Measurements from ENCODE around the gene BTBD9.

BTBD9 gene

GRCh38 chr6:38185244-38185643 lies 454.5 kb downstream of the BTBD9 start:
- DNase-seq (ENCODE audit: extremely low read depth in 1 of 2, low read depth in 1 of 2) = no peak

DNA sequence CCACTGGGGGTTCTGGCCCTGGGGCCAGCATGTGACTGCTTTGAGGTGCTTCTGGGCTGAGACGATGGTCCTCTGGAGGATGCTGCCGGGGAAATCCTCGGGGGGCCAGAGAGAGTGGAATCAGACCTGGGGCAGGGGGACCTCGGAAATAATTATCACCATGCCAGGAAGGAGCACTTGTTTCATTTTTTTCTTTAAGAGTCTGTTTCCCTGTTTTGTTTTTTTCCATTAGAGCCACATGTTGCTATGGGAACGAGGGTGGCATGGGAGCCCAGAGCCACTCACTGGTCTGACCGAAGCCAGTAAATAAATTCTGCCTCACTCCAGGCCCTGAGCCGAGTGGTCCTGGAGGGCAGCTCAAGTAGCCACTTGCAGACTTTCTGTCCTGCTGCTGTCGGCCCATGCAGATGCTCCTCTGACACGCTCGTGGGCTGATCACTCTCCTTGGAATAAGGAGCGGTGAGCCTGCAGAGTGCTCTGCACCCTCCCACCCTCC lies 455.1 kb downstream of the BTBD9 start:
- DNase-seq (ENCODE audit: extremely low read depth in 1 of 2, low read depth in 1 of 2) = no peak

DNA sequence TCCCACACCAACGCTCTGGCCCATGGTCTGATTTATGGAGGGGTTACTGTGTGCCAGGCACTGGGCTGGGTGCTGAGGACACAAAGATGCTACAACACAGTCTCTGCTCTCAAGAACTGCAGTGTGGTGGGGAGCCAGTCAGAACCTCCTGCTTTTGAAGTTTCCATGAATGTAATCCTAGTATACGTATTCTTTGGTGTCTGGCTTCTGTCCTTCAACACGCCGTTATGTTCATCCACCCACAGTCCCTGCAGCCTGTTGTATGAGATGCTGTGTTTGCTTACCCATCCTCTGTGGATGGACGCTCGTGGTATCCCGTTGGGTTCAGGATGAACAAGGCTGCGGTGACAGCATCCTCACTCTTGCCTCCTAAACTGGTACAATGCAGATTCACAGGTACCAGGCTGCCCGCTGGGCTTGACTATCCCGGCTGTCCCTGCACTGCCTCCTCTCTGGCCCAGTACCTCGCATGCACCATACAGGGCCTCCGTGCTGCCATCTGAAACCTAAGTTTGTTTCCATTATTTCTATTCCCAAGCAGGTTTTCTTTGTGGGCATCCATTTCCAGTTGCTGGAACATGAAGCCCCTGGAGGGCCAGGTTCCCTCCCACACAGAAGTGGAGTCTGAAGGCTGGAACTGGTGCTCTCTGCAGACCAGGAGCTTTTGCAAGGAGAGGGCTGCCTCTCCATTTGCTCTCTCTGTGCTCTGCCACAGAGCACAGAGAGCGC lies 455.7 kb downstream of the BTBD9 start:
- DNase-seq (ENCODE audit: extremely low read depth in 1 of 2, low read depth in 1 of 2) = no peak

- DNase-seq (ENCODE audit: extremely low read depth in 1 of 2, low read depth in 1 of 2) = no peak
Observed at GRCh38 chr6:38182426-38182825, 457.3 kb downstream of the BTBD9 start.

DNA sequence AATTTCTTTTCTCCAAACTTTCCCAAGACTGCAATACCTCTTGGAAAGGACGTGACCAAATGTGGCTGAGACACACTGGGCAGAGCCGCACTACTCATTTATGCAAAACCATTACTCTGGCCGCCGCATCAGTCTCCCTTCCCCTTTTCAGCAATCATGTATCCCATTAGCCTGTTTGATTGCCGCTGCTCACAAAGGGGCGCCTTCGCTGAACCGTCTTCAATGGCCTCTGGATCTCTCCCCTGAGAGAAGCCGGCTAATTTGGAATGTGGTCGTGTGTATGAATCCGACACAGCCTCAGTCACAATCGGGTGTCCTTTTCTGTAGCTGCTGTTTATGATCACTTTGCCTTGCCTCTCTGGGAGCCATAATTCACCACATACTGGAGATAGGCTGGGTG lies 459.1 kb downstream of the BTBD9 start:
- no peak for DNase-seq (ENCODE audit: extremely low read depth in 1 of 2, low read depth in 1 of 2)

DNA sequence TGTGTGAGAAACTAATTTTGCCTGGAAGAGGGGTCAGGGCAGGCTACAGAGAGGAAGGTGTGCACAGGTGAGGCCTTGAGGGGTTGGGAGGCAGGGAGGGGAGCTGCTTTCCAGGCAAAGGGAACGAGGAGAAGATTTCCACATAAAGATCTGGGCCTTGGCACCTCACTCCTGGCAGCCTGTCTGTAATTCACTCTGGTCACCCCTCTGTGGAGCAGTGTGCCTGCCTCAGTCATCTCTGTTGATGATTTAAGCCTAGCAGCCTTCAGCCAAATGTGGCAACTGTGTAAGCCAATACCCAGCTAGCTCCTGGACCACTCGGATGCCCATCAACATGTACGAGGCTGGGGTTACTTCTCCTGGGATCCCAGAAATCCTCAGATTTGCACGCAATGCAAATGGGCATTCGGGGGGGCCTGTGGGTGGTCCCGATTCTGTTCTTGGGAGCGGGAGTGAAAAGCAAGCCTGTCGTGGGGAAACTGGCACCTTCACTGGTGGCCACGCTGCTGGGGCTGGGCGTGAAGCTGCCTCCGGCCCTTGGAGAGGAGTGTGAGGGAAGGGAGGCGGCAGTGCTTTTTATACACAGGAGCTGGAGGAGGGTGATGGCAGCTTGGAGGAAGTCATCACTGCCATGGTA lies 459.8 kb downstream of the BTBD9 start:
- no peak for DNase-seq (ENCODE audit: extremely low read depth in 1 of 2, low read depth in 1 of 2)

DNA sequence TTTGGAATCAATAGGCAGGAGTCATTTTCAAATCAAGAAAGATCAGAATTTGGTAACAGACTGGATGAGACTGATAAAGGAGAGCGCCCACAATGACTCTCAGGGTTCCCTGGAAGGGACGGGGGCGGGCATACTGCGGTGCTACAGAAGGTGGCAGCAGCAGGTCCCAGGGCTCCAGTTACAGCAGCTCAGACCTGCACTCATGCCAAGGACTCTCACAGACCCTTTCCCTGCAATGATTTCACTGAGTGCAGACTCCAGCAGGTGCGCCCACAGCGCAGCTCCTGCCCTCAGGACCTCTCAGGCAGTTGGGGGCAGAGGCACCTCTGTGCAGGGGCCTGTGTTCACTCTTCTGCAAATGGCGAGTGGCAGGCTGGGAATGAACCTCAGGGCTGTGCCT lies 460.4 kb downstream of the BTBD9 start:
- no peak for DNase-seq (ENCODE audit: extremely low read depth in 1 of 2, low read depth in 1 of 2)

DNA sequence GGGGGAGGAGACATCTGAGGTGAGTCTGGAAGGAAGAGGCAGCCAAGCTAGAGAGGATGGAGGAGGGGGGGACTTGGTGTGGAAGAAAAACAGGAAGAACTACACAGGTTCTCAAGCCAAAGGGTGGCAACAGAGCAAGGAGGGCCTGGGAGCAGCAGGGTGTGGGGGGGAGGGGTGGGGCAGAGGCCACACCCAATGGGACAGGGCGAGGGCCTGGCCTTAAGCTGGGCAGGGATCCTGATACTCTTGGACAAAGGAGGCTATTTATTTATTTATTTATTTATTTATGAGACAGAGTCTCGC lies 461.2 kb downstream of the BTBD9 start:
- no peak for DNase-seq (ENCODE audit: extremely low read depth in 1 of 2, low read depth in 1 of 2)

DNA sequence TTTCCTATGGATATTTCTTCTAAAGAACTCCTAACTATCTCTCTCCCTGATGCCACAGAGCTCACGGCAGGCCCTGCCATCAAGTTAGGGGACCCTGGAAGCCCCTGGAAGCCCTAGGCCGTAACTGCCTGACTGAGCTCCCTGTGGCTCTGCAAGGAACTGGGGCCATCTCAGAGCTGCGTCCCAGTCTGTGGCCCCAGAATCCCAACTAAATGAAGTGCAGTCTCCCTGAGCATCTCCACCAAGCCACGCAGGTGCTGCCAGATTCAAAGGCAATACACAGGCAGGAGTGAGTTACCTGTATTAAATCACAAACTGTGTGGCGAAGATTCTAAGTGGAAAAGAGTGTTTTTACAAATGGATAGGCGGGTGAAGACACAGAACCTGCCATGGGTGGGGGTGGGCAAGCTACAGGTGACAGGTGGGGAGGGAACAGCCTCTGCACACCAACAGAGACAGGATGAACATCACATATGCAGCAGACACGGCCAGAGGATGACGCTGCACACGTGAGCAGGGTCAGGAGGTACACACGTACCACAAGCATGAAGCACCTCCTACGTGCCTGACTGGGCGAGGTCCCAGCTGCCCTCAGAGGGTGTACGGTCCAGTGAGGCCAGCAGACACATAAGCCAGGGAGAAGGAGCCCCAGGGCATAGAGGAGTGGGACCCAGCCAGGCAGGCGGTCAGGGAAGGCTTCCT lies 461.7 kb downstream of the BTBD9 start:
- DNase-seq (ENCODE audit: extremely low read depth in 1 of 2, low read depth in 1 of 2) = no peak

DNA sequence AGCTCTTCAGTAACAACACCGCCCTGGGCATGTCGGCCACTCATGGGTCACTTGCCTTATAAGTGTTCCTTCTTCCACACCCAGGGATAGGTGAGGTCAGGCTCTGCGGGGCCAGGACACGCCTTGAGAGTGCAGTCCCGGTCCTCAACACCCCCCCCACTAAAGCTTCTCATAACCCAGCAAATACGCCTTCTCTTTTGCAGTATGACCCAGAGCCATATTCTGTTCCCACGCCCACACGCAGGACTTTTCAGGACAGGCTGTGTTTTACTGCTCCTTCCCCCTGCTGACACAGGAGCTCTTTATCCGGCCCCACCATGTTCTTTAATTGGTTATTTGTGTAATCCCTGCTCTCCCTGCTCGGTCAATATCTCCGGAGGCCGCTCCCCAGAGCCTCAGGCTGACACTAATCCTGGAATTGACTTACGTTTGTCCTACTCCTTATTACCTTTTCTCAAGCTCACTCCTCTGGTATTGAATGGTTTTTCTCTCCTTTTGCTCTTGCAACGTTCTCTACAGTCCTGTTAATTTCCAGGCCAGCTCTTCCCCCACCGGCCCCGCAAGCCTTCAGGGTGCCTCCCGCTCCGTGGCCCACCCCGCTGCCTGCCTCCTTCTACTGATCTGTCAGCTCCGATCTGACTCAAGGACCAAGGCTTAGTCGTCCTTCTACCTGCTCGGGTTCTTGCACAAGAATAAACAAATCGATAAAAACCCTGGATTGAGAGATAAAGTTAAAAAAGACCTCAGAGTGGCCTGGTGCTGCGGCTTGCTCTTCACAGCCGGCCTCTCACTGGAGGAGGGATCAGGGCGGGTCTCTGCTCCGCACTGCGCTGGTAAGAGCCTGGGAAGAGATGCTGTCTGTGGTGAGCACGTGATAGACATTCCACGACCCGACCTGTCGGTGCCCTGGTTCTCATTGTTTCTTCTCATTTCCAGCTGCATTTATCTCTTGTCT lies 462.7 kb downstream of the BTBD9 start:
- DNase-seq (ENCODE audit: extremely low read depth in 1 of 2, low read depth in 1 of 2) = no peak

DNA sequence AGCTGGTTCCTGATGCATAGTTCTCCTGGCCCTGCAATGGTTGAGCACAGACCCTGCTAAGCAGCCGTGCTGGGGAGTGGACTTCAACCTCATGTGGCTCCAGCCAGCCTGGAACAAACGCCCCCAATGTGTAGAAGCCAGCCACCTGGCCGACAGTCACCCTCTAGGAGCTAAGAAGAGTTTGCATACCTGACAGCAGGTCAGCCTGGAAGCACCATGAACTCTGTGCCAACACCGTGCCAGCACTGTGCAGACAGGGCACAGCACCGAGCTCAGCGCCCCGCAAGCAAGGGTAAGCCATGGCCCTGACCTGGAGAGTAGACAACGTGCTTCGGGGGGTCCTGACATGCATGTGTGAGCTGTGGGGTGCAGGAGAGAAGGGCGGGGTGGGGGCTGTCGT lies 463.9 kb downstream of the BTBD9 start:
- DNase-seq (ENCODE audit: extremely low read depth in 1 of 2, low read depth in 1 of 2) = no peak

DNA sequence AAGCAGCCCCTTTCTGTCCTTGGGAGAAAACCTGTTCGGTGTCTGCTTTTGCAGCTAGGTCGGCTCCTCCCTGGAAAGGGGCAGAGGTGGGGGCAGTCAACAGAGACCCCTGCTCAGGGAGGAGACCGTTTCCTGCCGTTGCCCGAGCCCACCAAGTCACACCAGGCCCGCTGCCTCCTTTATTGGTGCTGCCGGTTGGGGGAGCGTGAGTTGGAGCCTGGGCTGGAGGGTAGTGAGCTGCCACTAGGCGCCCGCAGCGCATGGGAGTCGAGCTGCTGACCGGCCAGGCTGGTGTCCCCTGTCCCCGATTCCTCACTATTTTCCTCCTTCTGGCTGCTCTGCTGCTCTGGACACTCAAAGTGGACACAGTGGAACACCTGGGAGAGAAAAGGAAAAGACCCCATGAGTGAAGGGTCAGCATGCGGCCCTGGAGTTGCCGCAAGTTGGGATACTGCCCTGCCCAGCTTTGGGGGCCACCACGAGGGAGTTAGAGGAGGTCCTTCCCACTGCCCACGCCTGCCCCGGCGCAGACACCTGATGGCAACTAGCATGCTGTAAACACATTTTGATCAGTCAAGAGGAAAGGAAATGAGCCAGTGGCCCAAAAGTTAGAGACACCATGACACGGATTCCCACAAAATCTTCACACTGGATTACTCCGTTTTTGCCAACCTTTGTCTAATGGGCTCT lies 464.8 kb downstream of the BTBD9 start:
- no peak for DNase-seq (ENCODE audit: extremely low read depth in 1 of 2, low read depth in 1 of 2)

GRCh38 chr6:38174315-38174714 lies 465.4 kb downstream of the BTBD9 start:
- no peak for DNase-seq (ENCODE audit: extremely low read depth in 1 of 2, low read depth in 1 of 2)

DNA sequence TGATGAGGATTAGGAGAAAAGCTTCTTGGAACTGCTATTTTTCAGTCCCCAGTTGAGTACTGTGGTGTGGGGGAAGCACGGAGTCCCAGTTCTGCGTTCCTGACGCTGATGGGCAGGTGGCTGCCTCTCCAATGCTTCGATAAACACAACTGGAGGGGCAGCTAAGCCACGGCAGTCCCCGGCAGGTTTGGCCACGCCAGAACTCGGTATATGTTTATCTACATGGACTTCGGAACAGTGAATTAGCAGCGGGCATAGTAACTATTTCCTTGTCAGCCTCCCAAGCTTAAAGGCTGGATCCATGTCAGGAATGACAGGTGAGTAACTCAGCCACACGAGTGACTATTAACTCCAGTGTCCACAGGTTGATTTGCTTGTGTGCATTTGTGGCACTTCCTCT lies 465.8 kb downstream of the BTBD9 start:
- no peak for DNase-seq (ENCODE audit: extremely low read depth in 1 of 2, low read depth in 1 of 2)

- no peak for DNase-seq (ENCODE audit: extremely low read depth in 1 of 2, low read depth in 1 of 2)
Observed at GRCh38 chr6:38172739-38173410, 466.9 kb downstream of the BTBD9 start.

DNA sequence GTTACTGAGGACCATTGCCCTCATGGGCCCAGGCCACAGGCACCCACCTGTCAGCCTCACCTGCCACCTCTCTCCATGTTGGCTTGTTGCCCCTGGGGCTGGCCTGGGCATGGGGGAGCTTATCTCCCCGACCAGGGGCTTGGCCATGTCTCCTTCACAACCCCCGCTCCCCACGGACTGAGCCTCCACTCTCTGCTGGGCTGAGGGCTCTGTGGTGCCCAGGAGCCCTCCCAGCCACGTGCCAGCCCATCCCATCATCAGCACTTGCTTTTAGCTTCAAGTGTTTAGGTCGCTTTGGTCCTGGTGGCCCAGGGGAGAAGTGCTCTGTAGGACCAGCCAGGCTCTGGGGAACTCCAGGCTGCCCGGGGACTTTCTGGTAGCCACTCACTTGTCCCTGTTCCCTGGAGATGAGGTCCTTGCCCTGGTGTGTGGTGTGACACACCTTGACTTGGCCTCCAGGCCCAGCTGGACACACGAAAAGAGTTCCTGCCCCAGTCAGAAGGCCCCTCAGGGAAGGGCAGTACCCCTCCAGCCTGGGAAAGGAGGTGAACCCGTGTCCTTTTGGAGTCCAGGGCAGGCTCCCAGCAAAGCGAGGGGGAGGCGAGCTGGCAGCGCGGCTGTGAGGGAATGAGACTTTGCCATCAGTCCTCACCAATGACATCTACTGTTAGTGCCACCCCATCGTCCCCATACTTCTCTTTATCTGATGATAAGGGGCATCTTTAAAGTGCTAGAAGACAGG lies 467.6 kb downstream of the BTBD9 start:
- DNase-seq (ENCODE audit: extremely low read depth in 1 of 2, low read depth in 1 of 2) = no peak

GRCh38 chr6:38170666-38171355 lies 468.9 kb downstream of the BTBD9 start:
- DNase-seq (ENCODE audit: extremely low read depth in 1 of 2, low read depth in 1 of 2) = no peak

GRCh38 chr6:38169977-38170526 lies 469.7 kb downstream of the BTBD9 start:
- DNase-seq (ENCODE audit: extremely low read depth in 1 of 2, low read depth in 1 of 2) = no peak

All from activated CD8-positive, alpha-beta memory T cell treated with anti-CD3 and anti-CD28 coated beads for 1 hour (primary cell).